Uterus (tissue), 2 donors: Measurements from ENCODE around the gene TTC38.

Source experiments
- CTCF ChIP-seq, 4 experiments: fragments of 200-600 bp in 2 of 4; fragments of 450-650 bp in 2 of 4; sonication (generic) in 2 of 4; IDR thresholded peaks; one replicate each; pipeline ENCODE4 v1.5.1; 2016 to 2019; ENCODE audit warnings: antibody characterized with exemption in 4 of 4, mild to moderate bottlenecking in 2 of 4, moderate library complexity in 1 of 4
- POLR2A ChIP-seq, 2 donors: fragments of 450-650 bp; IDR thresholded peaks; one replicate each; pipeline ENCODE4 v1.6.1; 2016; ENCODE audit warnings: antibody characterized with exemption in 2 of 2, mild to moderate bottlenecking in 1 of 2, moderate library complexity in 1 of 2

- TF ChIP-seq CTCF (IDR thresholded peaks at IDR 0.05) (no peak), POLR2A (IDR thresholded peaks at IDR 0.05) (no peak)
Observed at GRCh38 chr22:46295277-46295971, 27.6 kb downstream of the TTC38 start.
